ENCODE results near the gene ZC3H7B. TPM values are rescaled to one million over a fixed set of nuclear protein-coding genes. Genes with fewer than 3 reads are reported as not detected.
A peak's percentile ranks its signal among the peaks of the same experiment; 100 is the strongest.
"Not testable (repeated sequence)": the region's sequence is repeated elsewhere in the genome, so short reads cannot be mapped to it uniquely, and the experiment has no call there.

ZC3H7B gene
- total and polyA plus RNA-seq, 2 experiments from 2014 or later: 5.4 to 54.9 TPM

- Histone ChIP-seq H3K4me2 (ENCODE audit: unreplicated experiment) (peak overlapping the region; percentile 98), H3K4me3 (peak overlapping the region; percentile 85), H3K79me2 (ENCODE audit: insufficient read depth) (peaks cover 35% of the 10 kb centered on the region), H4K20me1 (ENCODE audit: insufficient read depth) (no peaks in the 10 kb centered on the region), H3K9me2 (ENCODE audit: insufficient read depth) (no peaks in the 10 kb centered on the region), H2AFZ (peak overlapping the region; percentile 96), H3K27ac (peak overlapping the region; percentile 70), H3K4me1 (ENCODE audit: insufficient read depth) (peaks cover 47% of the 10 kb centered on the region), H3F3A (ENCODE audit: insufficient read depth) (peaks cover 39% of the 10 kb centered on the region), H3K9ac (peak overlapping the region; percentile 76), H3K27me3 (replicated peaks; ENCODE audit: insufficient read depth) (no peaks in the 10 kb centered on the region), H3K9me3 (ENCODE audit: low read depth) (no peaks in the 10 kb centered on the region), H3K36me3 (ENCODE audit: low read depth) (peaks cover 9% of the 10 kb centered on the region)
- DNase-seq: peak; percentile 61
- WGBS, 2 experiments (ENCODE audit: low coverage in 1 of 2, low lambda C conversion rate in 2 of 2, missing lambda C conversion rate in 2 of 2): 5 to 7% methylated on average over 15 of the region's 15 CpGs
- in situ Hi-C loops (cut with MboI): no loop called here
- no peak for TF ChIP-seq EZH2phosphoT487 (IDR thresholded peaks at IDR 0.05; ENCODE audit: insufficient read depth, low read depth)
- no peak for TF ChIP-seq EZH2 (IDR thresholded peaks at IDR 0.05; ENCODE audit: insufficient read depth, poor library complexity, severe bottlenecking)
Measured at GRCh38 chr22:41286639-41287091, 14.7 kb upstream of the ZC3H7B start.

DNA sequence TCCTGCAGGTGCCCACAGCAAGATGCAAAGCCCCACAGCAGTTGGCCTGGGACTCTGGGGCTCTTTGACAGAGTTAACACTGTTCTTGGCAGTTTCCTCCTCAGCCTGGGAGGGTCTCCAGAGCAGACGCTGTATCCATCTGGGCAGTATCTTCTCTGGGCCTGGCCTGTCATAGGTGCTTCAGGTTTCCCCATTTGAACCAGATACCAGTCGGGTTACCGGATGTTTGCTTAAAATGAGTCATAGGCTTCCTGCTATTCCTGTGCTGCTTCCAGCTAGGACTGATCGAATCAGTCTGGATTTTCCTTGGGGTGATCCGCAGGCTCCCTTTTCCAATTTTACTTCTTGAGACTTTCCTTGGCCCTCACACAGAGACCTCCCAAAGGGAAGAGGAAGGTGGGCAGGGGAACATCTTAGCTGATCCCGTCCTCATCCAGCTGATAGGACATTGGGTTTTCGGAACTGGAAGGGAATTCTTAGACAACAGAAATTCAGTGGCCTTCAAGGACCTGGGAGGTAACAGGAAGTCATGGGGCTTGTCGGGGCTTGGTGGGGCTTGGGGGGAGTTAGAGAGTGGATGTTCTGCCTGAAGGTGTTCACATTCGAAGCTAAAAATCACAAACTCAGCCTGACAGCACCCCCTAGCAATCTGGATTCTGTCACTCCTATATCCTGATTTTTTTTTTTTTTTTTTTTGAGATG lies 12.9 kb upstream of the ZC3H7B start:
- in situ Hi-C loops (cut with MboI): no loop called here
- peaks cover 39% of the 10 kb centered on the region for H3F3A ChIP-seq (ENCODE audit: insufficient read depth)
- H3K9ac ChIP-seq: no peak overlapping the region
- TF ChIP-seq EZH2 (IDR thresholded peaks at IDR 0.05; ENCODE audit: insufficient read depth, poor library complexity, severe bottlenecking) (no peak), EZH2phosphoT487 (IDR thresholded peaks at IDR 0.05; ENCODE audit: insufficient read depth, low read depth) (no peak)
- peak overlapping the region; percentile 25 for H3K27ac ChIP-seq
- peak overlapping the region; percentile 29; the same call in 1 of the 2 replicates for H2AFZ ChIP-seq
- WGBS, 2 experiments (ENCODE audit: low coverage in 1 of 2, low lambda C conversion rate in 2 of 2, missing lambda C conversion rate in 2 of 2): 37 to 40% methylated on average over 9 of the region's 9 CpGs
- peaks cover 18% of the 10 kb centered on the region for H3K79me2 ChIP-seq (ENCODE audit: insufficient read depth)
- H4K20me1 ChIP-seq (ENCODE audit: insufficient read depth): no peaks in the 10 kb centered on the region
- H3K4me3 ChIP-seq: no peak overlapping the region
- no peaks in the 10 kb centered on the region for H3K9me3 ChIP-seq (ENCODE audit: low read depth)
- peak overlapping the region; percentile 31 for H3K4me2 ChIP-seq (ENCODE audit: unreplicated experiment)
- H3K36me3 ChIP-seq (ENCODE audit: low read depth): no peaks in the 10 kb centered on the region
- no peaks in the 10 kb centered on the region for H3K9me2 ChIP-seq (ENCODE audit: insufficient read depth)
- peaks cover 47% of the 10 kb centered on the region for H3K4me1 ChIP-seq (ENCODE audit: insufficient read depth)
- peak; percentile 82 for DNase-seq
- H3K27me3 ChIP-seq (replicated peaks; ENCODE audit: insufficient read depth): no peaks in the 10 kb centered on the region

DNA sequence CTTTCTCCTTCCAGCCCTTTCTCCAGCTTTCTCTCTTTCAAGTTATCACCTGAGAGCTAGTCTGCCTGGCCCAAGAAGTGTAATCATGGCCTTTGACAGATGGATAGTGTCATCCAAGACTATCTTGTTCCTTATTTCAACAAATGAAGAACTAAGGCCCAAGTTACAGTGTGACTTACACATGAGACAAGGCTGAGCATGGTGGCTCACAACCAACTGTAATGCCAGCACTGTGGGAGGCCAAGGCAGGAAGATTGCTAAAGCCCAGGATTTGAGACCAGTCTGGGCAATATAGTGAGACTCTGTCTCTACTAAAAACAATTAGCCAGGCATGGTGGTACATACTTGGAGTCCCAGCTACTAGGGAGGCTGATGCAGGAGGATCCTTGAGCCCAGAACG lies 11.7 kb upstream of the ZC3H7B start:
- in situ Hi-C loops (cut with MboI): no loop called here
- Histone ChIP-seq H3F3A (ENCODE audit: insufficient read depth) (peaks cover 39% of the 10 kb centered on the region), H3K27me3 (replicated peaks; ENCODE audit: insufficient read depth) (no peaks in the 10 kb centered on the region), H3K4me2 (ENCODE audit: unreplicated experiment) (peak overlapping the region; percentile 48), H3K4me1 (ENCODE audit: insufficient read depth) (peaks cover 43% of the 10 kb centered on the region), H3K36me3 (ENCODE audit: low read depth) (no peaks in the 10 kb centered on the region), H3K27ac (peak overlapping the region; percentile 69; the same call in 1 of the 2 replicates), H3K9ac (no peak overlapping the region), H3K9me3 (ENCODE audit: low read depth) (no peaks in the 10 kb centered on the region), H3K9me2 (ENCODE audit: insufficient read depth) (no peaks in the 10 kb centered on the region), H2AFZ (no peak overlapping the region), H3K4me3 (no peak overlapping the region), H4K20me1 (ENCODE audit: insufficient read depth) (no peaks in the 10 kb centered on the region), H3K79me2 (ENCODE audit: insufficient read depth) (peaks cover 5% of the 10 kb centered on the region)
- DNase-seq: peak; percentile 50
- 86 to 97% methylated on average over 1 of the region's 1 CpG for WGBS, 2 experiments (ENCODE audit: low coverage in 1 of 2, low lambda C conversion rate in 2 of 2, missing lambda C conversion rate in 2 of 2)
- TF ChIP-seq EZH2phosphoT487 (IDR thresholded peaks at IDR 0.05; ENCODE audit: insufficient read depth, low read depth) (no peak), EZH2 (IDR thresholded peaks at IDR 0.05; ENCODE audit: insufficient read depth, poor library complexity, severe bottlenecking) (no peak)

DNA sequence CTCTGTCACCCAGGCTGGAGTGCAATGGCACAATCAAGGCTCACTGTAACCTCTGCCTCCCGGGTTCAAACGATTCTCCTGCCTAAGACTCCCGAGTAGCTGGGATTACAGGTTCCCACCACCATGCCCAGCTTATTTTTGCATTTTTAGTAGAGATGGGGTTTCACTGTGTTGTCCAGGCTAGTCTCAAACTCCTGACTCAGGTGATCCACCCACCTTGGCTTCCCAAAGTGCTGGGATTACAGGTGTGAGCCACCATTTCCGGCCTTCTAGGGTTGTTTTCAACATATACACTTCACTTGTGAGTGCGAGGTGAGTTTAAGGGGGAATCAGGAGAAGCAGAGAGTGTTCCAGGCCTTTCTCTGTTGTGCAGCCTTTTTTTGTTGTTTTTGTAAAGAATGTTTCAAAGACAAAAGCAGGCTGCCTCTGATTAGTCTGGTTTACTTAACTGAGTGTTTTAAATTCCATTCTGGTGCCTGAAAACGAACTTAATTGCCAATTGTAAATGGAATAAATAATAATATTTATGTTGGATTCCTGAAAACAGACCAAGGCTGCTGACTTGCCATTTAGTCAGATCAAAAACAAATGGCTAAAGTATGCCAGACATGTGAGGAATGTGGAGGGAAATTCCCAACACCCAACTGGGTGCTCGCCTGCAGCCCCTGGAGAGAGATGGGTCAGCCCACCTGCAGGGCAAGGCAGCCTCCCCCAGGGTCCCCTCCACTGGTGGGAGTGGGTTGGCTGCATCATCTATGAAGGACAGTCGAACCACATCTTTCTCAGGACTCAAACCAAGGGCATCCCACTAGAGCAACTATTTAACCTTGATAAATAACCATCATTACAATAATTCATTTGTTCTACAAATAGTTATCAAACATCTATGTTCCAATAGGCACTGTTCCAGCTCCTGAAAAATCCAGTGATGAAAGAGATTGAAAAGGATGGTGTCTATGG lies 10.8 kb upstream of the ZC3H7B start:
- H3F3A ChIP-seq (ENCODE audit: insufficient read depth): peaks cover 33% of the 10 kb centered on the region
- H3K27me3 ChIP-seq (replicated peaks; ENCODE audit: insufficient read depth): no peaks in the 10 kb centered on the region
- no peaks in the 10 kb centered on the region for H3K79me2 ChIP-seq (ENCODE audit: insufficient read depth)
- H4K20me1 ChIP-seq (ENCODE audit: insufficient read depth): no peaks in the 10 kb centered on the region
- no peaks in the 10 kb centered on the region for H3K9me3 ChIP-seq (ENCODE audit: low read depth)
- H3K36me3 ChIP-seq (ENCODE audit: low read depth): no peaks in the 10 kb centered on the region
- no peak overlapping the region for H2AFZ ChIP-seq
- 30 to 36% methylated on average over 7 to 8 of the region's 8 CpGs for WGBS, 2 experiments (ENCODE audit: low coverage in 1 of 2, low lambda C conversion rate in 2 of 2, missing lambda C conversion rate in 2 of 2)
- no peaks in the 10 kb centered on the region for H3K9me2 ChIP-seq (ENCODE audit: insufficient read depth)
- DNase-seq: peak; percentile 80
- in situ Hi-C loops (cut with MboI): no loop called here
- H3K4me1 ChIP-seq (ENCODE audit: insufficient read depth): peaks cover 39% of the 10 kb centered on the region
- H3K27ac ChIP-seq: peak overlapping the region; percentile 69
- TF ChIP-seq EZH2phosphoT487 (IDR thresholded peaks at IDR 0.05; ENCODE audit: insufficient read depth, low read depth): no peak
- peak overlapping the region; percentile 15 for H3K4me2 ChIP-seq (ENCODE audit: unreplicated experiment)
- no peak overlapping the region for H3K4me3 ChIP-seq
- 0 out of 2 replicates have a peak overlapping the region, but pooled peaks have one; percentile 5 for H3K9ac ChIP-seq

DNA sequence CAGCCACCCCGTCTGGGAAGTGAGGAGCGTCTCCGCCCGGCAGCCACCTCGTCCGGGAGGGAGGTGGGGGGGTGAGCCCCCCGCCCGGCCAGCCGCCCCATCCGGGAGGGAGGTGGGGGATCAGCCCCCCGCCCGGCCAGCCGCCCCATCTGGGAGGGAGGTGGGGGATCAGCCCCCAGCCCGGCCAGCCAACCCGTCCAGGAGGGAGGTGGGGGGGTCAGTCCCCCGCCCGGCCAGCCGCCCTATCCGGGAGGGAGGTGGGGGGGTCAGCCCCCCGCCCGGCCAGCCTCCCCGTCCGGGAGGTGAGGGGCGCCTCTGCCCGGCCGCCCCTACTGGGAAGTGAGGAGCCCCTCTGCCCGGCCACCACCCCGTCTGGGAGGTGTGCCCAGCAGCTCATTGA lies 6.5 kb upstream of the ZC3H7B start:
- H2AFZ ChIP-seq; H3K27me3 ChIP-seq (replicated peaks; ENCODE audit: insufficient read depth); H3K27ac ChIP-seq; H3K4me3 ChIP-seq; H3K4me2 ChIP-seq (ENCODE audit: unreplicated experiment); DNase-seq; H4K20me1 ChIP-seq (ENCODE audit: insufficient read depth); H3K9me2 ChIP-seq (ENCODE audit: insufficient read depth); in situ Hi-C loops (cut with MboI); H3K9me3 ChIP-seq (ENCODE audit: low read depth); H3K79me2 ChIP-seq (ENCODE audit: insufficient read depth); H3K9ac ChIP-seq; H3K36me3 ChIP-seq (ENCODE audit: low read depth): not testable (repeated sequence)
- WGBS, 2 experiments (ENCODE audit: low coverage in 1 of 2, low lambda C conversion rate in 2 of 2, missing lambda C conversion rate in 2 of 2): 81% methylated on average over 12 of the region's 28 CpGs; no CpG with 5 or more reads in 1 of the 2 experiments
- Histone ChIP-seq H3K4me1 (ENCODE audit: insufficient read depth) (peaks cover 16% of the 10 kb centered on the region), H3F3A (ENCODE audit: insufficient read depth) (peaks cover 14% of the 10 kb centered on the region)
